Caki2 (cell line): ENCODE data around the gene CSDE1. TPM values are rescaled to one million over a fixed set of nuclear protein-coding genes. Genes with fewer than 3 reads are reported as not detected.

Experiments used
- DNase-seq: peaks from one replicate; pipeline ENCODE4 v3.0.0-alpha.2; 2015; ENCODE audit warnings: low read depth
- in situ Hi-C: cut with HindIII; loops from 2 replicates; pipeline ENCODE4 v1.10.0; 2016; ENCODE audit warnings: low sequenced_read_pairs, low pct_unique_long_range_greater_than_20kb, mixed read lengths
- total RNA-seq: library from RNA; depleted of rRNA; stranded (reverse); fragments of >200 nt; shearing (Covaris generic); gene quantifications from 2 replicates; pipeline ENCODE4 v1.2.3, GENCODE V29; 2014; ENCODE audit warnings: low replicate concordance

The CSDE1 gene
- total RNA-seq, 1 experiment from 2014 or later = 112 TPM

DNA sequence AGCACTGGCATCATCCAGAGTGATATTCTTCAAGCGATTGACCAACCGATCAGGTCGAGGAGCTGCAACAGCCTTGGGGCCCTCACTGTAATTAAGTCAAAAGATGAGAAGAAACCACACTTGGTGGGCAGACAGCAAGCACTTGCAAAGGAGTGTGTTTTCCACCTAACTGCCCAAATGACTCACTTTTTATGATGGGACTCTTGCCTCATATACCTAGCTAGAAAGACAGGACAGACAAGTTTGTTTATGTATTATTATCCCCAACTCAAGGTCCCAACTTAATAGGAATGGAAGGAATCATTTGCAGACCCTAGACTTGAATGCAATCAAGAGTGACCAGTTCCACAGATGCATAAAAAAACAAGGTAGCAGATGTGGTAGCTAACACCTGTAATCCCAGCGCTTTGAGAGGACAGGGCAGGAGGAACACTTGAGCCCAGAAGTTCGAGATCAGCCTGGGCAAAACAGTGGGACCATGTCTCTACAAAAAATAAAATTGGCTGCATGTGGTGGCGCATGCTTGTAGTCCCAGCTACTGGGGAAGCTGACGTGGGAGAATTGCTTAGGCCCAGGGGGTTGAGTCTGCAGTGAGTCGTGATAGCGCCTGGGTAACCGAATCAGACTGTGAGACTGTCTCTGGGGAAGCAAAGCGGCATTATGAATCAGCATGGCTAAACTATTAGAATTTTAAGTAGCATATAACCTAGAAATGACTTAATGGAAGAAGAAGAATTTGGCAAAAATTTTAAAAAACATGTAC lies 38.9 kb downstream of the CSDE1 start:
- DNase-seq = peak; percentile 26
- in situ Hi-C loops = no loop called here

DNA sequence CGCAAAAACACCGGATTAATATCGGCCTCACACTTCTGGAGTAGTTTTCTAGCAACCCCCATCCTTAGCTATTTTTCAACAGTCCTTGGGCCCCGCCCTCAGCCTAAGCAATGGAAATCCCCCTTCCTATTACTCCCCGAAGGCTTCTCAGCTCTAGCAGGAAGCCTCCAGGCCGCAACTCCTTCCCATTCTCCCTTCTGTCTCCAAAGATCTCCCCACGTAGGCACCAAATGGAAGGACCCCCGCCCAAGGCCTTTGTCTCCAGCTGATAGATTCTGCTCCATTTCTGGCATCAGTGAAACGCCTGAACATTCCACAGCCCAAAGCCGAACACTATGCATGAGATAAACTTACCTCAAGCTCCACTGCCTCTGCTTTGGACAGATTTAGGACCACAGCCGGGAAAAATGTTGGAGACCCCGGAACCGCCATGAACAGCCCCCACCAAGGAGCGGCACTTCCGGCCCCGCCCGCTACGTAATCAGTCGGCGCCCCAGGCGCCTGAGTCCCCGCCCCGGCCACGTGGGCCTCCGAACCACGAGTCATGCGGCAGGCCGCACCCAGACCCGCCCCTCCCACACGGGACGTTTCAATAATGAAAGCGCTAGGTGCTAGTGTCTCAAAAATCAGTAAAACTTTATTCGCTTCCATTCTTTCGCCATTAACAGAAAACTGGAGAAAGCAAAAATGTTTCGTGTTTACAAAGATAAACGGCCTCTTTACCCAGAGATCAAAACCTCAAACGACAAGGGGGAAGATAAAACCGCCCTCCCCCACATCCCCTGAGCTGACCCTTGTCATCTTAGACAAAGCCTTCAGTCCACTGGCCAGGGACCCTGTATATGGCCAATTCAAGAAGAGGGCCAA lies 41.2 kb downstream of the CSDE1 start, which contains the start of gene NRAS:
TSS of gene NRAS (minus strand) at position 468 of the 867 bp plus-strand sequence. CDS start 611 bp downstream, outside the sequence.
- in situ Hi-C loops = no loop called here
- peak; percentile 76 for DNase-seq

DNA sequence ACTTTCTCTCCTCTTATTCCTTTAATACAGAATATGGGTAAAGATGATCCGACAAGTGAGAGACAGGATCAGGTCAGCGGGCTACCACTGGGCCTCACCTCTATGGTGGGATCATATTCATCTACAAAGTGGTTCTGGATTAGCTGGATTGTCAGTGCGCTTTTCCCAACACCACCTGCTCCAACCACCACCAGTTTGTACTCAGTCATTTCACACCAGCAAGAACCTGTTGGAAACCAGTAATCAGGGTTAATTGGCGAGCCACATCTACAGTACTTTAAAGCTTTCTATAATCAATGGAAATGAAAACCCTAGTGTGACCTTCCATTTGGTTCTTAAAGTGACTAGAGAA lies 41.9 kb downstream of the CSDE1 start:
- no peak for DNase-seq
- in situ Hi-C loops = no loop called here

DNA sequence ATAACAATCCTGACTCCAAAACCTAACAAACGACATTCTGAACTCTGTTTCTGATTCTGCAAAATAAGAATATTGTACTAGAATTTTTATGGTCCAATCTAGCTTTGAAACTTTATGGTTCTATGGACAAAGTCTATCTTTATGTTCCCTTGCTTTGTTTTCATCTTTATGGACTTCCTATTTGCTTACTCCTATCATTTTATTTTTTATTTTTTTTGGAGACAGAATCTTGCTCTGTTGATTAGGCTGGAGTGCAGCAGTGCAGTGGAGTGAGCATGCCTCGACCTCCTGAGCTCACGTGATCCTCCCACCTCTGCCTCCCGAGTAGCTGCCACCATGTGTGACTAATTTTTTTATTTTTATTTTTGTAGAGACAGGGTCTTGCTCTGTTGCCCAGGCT lies 44.8 kb downstream of the CSDE1 start:
- in situ Hi-C loops = no loop called here
- no peak for DNase-seq

DNA sequence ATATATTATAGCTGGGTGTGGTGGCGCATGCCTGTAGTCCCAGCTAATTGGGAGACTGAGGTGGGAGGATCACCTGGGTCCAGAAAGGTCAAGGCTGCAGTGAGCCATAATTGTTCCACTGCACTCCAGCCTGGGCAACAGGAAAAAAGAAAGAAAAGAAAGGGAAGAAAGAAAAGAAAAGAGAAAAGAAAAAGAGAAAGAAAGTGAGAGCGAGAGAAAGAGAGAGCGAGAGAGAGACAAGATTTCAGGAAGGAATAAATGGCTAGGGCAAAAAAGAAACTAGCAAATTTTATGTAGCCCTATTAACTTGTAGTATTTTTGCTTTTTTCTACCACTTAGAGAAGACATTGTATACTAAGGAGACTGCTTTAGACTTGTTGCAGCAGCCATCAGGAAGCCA lies 47.4 kb downstream of the CSDE1 start:
- DNase-seq = no peak
- in situ Hi-C loops = no loop called here

DNA sequence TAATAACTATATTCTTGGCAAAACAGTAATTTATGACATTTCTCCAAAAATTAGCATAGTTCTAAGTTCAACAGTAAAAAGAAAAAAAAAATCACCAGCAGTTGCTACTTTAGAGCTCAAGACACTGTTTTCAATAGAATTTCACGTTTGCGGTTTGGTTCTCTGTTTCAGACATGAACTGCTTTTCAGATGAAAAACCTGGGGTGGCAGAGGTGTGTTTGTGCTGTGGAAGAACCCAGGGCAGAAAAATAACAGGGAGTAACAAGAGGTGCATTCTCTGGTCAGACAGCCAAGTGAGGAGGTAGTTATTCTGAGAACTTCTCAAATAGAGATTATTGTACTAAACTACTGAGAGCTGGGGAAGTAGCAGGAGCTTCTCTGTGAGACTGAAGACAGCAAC lies 50.2 kb downstream of the CSDE1 start:
- in situ Hi-C loops = no loop called here

DNA sequence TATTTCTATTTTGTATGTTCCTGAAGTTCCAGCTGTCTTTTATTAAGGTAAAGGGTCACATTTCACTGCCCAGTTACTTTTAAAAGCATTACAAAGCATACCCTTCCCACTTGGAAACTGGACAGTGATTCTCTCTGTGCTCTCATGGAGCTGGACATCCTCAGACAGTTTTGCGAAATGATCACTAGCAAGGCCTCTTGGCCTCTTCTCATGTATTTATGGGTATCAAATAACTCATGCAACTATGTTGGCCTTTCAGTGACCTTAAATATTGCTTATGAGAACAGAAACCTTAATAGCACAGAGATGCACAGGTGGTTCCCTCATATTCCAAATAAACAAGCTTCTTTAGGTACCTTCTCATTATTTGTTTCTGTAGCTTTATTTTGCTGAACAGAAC lies 54.5 kb downstream of the CSDE1 start:
- in situ Hi-C loops = no loop called here
- no peak for DNase-seq

More for the DNA sequence above, 50.2 kb downstream of the CSDE1 start:
- DNase-seq = no peak

DNA sequence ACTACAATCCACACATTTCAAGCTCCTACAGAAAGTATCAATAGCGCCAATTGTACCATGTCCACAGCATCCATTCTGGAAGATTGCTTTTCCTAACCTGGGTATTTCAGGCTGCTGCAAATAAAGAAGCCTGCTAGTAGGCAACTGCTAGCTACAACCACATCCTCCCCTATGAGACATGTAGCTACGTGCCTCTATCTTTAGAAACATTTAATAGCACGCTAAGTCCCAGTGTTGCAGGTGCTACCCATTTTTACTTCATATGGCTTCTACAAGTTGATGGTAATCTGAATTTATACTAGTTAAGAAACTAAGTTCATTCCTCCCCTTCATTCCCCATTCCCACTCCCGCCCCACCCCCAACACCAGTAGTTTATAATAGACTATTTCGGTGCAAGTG lies 55.0 kb downstream of the CSDE1 start:
- in situ Hi-C loops = no loop called here
- no peak for DNase-seq

DNA sequence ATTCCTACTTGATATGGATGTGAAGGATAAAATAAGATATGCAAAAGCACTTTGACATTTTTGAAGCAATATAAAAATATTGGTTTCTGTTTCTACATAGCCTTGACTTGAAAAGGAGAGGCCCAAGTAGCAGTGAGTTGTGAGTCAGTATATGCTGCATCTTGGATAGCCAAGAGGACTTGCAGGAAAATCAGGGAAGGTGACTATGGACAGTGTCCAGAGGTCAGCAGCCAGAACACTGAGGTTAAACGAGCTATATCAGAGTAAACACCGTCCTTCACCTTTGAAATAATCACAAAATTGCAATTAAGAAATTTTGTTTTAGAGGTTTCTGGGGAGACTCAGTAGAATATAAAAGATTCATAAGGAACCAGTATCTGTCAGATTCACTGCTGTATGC lies 55.9 kb downstream of the CSDE1 start:
- in situ Hi-C loops = no loop called here
- no peak for DNase-seq

DNA sequence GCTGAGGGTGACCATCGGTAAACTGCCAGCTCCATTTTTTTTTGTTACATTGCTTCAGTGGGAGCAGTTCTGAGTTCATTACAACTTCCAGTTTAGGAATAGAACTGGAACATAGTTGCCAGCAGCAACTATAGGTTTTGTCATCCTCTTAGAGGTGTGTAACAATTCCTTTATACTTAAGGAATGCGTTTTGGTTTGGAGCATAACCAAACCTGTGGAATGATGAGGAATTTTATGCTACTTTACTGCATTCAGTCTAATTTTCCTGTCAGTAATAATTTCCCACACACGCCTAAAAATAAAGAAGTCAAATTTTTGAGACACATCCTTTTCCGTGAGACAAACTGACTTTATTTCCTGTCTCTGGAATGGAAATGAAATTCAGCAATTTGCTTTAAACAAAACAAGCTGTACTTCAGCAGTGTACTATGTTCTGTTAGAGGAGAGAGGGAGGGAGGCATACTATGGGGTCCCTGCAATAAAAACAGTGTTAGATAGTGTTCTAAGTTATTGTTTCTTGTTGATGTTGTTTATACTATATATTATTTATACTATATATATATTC lies 57.7 kb downstream of the CSDE1 start:
- in situ Hi-C loops = no loop called here
- no peak for DNase-seq

DNA sequence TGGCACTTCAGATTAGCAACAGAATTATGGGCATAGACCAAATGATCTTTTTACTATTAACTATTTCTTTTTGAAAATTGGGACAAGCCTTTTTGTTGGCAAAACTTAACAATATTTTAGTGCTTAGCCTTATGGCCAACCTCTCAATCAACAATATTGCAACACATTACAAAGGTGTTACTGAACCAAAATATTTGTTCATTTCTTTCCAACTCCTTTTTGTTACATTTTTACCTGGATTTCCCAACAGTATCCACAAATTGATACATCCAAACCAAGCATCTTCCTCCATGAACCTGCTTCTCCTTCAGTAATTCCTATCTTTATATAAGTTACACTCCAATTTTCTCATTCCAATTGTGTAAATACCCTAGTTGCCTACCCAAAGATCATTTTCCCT lies 61.0 kb downstream of the CSDE1 start:
- no peak for DNase-seq
- in situ Hi-C loops = no loop called here

DNA sequence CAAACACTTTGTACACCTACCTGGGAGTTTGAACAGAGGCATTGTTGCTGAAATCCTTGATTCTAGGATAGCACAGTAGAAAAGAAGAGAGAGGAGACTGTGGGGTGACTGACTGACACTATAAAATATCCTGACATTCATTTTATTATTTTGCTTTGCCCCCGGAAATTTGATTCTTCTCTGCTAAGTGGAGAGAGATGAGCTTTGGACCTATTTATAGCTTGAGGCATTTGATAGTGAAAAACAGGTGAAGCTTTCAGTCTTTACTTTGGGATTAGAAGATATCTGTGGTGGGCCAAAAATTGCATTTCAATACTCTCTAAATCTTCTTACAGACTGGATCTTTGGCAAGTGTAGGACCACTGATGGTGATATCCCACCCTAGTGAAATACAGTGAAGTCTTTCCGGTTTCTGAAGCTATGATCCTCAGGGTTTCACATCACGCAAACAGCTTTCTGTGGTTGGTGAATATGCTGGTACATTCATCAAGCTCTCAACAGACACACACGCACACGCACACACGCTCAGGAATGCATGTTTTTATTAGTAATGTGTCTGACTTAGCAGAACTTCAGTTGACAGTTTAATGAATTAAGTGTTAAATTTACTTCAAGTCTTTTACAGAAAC lies 62.2 kb downstream of the CSDE1 start, which contains the start of gene AMPD1:
TSS of gene AMPD1 (minus strand) at position 117 of the 629 bp plus-strand sequence. CDS start at position 42, 75 bp downstream.
- no peak for DNase-seq
- in situ Hi-C loops = no loop called here

DNA sequence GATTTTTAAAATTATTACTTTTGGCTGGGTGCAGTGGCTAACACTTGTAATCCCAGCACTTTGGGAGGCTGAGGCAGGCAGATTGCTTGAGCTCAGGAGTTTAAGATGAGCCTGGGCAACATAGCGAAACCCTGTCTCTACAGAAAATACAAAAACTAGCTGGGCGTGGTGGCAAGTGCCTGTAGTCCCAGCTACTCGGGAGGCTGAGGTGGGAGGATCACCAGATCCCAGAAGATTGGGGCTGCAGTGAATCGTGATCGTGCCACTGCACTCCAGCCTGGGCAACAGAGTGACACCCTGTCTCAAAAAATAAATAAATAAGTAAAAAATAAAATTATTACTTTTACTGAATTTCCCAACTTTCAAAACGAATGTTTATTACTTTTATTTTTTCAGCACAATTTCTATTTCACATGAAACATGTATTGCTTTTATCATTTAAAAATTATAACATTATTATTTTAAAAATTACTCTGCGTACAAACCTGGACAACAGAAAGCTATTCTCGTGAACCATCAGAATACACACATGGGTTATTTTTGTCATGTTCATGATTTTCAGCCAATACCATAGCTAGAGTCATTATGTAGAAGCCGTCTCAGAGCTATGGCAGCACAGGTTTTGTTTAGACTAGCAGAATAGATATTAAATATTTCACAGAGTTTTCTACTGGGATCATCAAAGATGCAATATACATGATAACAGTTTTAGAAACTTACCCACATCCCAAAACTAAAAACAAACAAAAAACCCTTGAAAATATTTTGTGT lies 63.1 kb downstream of the CSDE1 start:
- in situ Hi-C loops = no loop called here

DNA sequence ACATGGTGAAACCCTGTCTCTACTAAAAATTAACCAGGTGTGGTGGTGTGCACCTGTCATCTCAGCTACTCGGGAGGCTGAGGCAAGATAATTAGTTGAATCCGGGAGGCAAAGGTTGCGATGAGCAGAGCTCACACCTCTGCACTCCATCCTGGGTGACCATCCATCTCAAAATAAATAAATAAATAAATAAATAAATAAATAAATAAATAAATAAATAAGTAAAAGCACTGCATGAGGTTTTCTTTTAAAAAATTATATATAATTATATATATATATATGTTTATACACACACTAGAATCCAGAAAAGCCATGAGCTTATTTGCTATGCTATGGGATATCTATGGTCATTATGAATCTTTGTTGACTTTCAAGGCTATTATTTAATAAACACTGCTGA lies 64.8 kb downstream of the CSDE1 start:
- in situ Hi-C loops = no loop called here

More for the DNA sequence above, 63.1 kb downstream of the CSDE1 start:
- no peak for DNase-seq

DNA sequence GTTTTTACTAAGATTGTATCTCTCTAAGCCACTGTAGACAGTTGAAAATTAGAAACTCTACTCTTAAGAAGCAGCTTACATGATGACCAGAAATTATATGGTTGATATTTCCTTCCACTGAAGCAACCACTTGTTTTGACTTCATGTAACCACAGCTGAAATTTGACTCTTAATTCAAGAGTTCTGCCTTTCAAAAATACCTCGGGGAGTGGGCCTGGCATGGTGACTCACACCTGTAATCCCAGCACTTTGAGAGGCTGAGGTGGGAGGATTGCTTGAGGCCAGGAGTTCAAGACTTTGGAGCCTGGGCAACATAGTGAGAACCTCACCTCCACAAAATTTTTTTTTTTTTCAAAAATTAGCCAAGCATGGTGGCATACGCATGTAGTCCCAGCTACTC lies 66.7 kb downstream of the CSDE1 start:
- no peak for DNase-seq
- in situ Hi-C loops = no loop called here

More for the DNA sequence above, 64.8 kb downstream of the CSDE1 start:
- DNase-seq = no peak

DNA sequence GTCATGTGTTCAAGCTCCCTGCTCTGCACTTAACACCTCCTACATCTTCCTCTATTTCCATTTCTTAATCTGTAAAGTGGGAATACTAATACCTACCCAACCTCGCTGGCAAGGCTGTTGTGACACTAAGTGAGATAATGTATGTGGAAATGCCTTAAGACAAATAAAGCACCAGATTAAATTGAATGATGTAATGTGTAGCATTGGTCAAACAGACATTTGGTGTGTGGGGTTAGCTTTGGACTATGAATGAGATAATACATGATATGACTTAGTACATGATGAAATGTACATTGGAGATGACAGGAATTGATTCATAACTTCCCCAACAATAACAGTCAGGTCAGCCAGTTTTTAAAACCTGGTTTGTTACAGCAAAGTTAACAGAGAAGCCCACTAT lies 67.6 kb downstream of the CSDE1 start:
- no peak for DNase-seq
- in situ Hi-C loops = no loop called here

DNA sequence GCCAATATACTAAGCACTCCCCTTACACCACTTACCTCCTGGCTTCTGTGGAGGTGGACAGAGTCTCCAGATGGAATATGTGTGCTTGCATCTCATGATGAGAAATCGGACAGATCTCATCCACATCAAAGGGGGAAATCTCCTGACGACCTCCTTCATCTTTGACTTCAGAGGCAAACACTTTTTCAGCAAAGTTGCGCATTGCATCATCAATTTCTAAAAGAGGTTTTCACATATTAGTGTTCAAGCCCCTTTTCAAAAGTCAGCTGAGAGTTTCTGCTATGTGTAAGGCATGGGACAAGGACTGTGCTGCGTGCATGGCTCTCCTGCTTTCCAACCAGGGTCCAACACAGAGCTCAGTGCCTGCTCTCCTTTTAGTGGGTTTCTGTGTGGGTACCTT lies 69.3 kb downstream of the CSDE1 start:
- in situ Hi-C loops = no loop called here
- no peak for DNase-seq

DNA sequence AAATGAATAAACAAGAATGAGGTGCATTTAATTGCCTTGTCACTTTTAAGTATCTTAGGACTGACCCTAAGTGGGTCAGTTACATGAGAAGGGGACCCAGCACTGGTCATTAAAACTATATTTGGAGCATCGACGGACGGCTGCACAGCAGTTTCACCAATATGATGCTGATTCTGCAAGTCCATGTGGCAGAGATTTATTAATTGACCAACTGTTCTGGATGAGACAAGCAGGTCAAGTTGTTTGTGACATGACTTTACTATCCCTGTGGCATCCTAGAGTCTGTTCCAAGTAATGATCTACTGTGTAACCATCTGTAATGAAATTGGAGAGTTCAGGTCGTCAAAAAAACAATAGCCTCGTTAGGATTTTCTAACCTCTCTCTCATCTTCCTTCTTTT lies 71.9 kb downstream of the CSDE1 start:
- in situ Hi-C loops = no loop called here
- no peak for DNase-seq
